Measurements from ENCODE around the gene EIF4EBP3. TPM values are rescaled to one million over a fixed set of nuclear protein-coding genes. Genes with fewer than 3 reads are reported as not detected.

EIF4EBP3 gene
- total RNA-seq, 1 experiment from 2014 or later, result 8.4 TPM

GRCh38 chr5:140548791-140549190 lies 1.3 kb downstream of the EIF4EBP3 start (continued):
- TF ChIP-seq AR (CRISPR knock-in tag; IDR thresholded peaks at IDR 0.05) (no peak), E2F4 (CRISPR knock-in tag; IDR thresholded peaks at IDR 0.05; ENCODE audit: borderline replicate concordance, low read depth) (no peak), USF2 (CRISPR knock-in tag; IDR thresholded peaks at IDR 0.05) (no peak), SP1 (CRISPR knock-in tag; conservative IDR thresholded peaks at IDR 0.05) (no peak), MXD4 (CRISPR knock-in tag; IDR thresholded peaks at IDR 0.05; ENCODE audit: borderline replicate concordance) (no peak), FOXP1 (CRISPR knock-in tag; IDR thresholded peaks at IDR 0.05; ENCODE audit: borderline replicate concordance) (no peak), NFYB (CRISPR knock-in tag; conservative IDR thresholded peaks at IDR 0.05; ENCODE audit: low read depth) (no peak), GABPB1 (CRISPR knock-in tag; IDR thresholded peaks at IDR 0.05) (no peak), RELA (CRISPR knock-in tag; IDR thresholded peaks at IDR 0.05; ENCODE audit: borderline replicate concordance) (no peak), KAT7 (CRISPR knock-in tag; IDR thresholded peaks at IDR 0.05; ENCODE audit: borderline replicate concordance) (no peak), SOX15 (CRISPR knock-in tag; IDR thresholded peaks at IDR 0.05) (no peak), PREB (CRISPR knock-in tag; IDR thresholded peaks at IDR 0.05; ENCODE audit: borderline replicate concordance) (no peak), ATF3 (CRISPR knock-in tag; conservative IDR thresholded peaks at IDR 0.05) (no peak), FOXK1 (CRISPR knock-in tag; IDR thresholded peaks at IDR 0.05) (no peak)

GRCh38 chr5:140549237-140550144 lies 2.0 kb downstream of the EIF4EBP3 start:
- Mint-ChIP-seq H3K4me3 (peak overlapping the region; percentile 46; the same call in 1 of the 2 replicates), H3K4me1 (peaks cover 26% of the 10 kb centered on the region), H3K27ac (peak overlapping the region; percentile 97; the same call in 1 of the 2 replicates), H3K36me3 (peaks cover 41% of the 10 kb centered on the region), H3K27me3 (ENCODE audit: low read depth) (no peaks in the 10 kb centered on the region), H3K9me3 (no peaks in the 10 kb centered on the region)
- ATAC-seq (no peak), DNase-seq (ENCODE audit: low spot score) (no peak)
- CTCF ChIA-PET, result interaction anchor here (1.0 to 3.3 kb wide), 6 partner anchors 27 to 191 kb away, joined by 3 to 20 read pairs (median 10); partner anchors contain the start of genes HARS1, HARS2 and TMCO6
- POLR2A ChIA-PET, result interaction anchor here (1.5 to 3.8 kb wide), 5 partner anchors 9 to 148 kb away, joined by 3 to 47 read pairs (median 29); partner anchors contain the start of genes ANKHD1, APBB3, HARS1 and HARS2
- TF ChIP-seq NR2C2 (CRISPR knock-in tag; IDR thresholded peaks at IDR 0.05) (no peak), SMAD4 (CRISPR knock-in tag; IDR thresholded peaks at IDR 0.05) (no peak), ATF1 (CRISPR knock-in tag; IDR thresholded peaks at IDR 0.05) (no peak), FOXK1 (CRISPR knock-in tag; IDR thresholded peaks at IDR 0.05) (no peak), CBFB (CRISPR knock-in tag; IDR thresholded peaks at IDR 0.05; ENCODE audit: low read depth) (no peak), GABPB1 (CRISPR knock-in tag; IDR thresholded peaks at IDR 0.05) (no peak), PRRX2 (CRISPR knock-in tag; IDR thresholded peaks at IDR 0.05) (no peak), ZSCAN18 (CRISPR knock-in tag; IDR thresholded peaks at IDR 0.05) (no peak), ZMAT4 (CRISPR knock-in tag; IDR thresholded peaks at IDR 0.05) (no peak), E2F1 (CRISPR knock-in tag; IDR thresholded peaks at IDR 0.05) (no peak), NR1H2 (CRISPR knock-in tag; IDR thresholded peaks at IDR 0.05) (no peak), ZNF317 (CRISPR knock-in tag; IDR thresholded peaks at IDR 0.05; ENCODE audit: borderline replicate concordance, low read depth) (no peak)
